HG03108 (cell line): ENCODE results near the gene CCDC175.

Source experiments
- ATAC-seq: cut with Tn5 transposase; IDR thresholded peaks from one replicate; pipeline ENCODE4 v1.9.1; 2021; ENCODE audit warnings: moderate library complexity; ENCODE audit not compliant: unreplicated experiment

The CCDC175 gene

DNA sequence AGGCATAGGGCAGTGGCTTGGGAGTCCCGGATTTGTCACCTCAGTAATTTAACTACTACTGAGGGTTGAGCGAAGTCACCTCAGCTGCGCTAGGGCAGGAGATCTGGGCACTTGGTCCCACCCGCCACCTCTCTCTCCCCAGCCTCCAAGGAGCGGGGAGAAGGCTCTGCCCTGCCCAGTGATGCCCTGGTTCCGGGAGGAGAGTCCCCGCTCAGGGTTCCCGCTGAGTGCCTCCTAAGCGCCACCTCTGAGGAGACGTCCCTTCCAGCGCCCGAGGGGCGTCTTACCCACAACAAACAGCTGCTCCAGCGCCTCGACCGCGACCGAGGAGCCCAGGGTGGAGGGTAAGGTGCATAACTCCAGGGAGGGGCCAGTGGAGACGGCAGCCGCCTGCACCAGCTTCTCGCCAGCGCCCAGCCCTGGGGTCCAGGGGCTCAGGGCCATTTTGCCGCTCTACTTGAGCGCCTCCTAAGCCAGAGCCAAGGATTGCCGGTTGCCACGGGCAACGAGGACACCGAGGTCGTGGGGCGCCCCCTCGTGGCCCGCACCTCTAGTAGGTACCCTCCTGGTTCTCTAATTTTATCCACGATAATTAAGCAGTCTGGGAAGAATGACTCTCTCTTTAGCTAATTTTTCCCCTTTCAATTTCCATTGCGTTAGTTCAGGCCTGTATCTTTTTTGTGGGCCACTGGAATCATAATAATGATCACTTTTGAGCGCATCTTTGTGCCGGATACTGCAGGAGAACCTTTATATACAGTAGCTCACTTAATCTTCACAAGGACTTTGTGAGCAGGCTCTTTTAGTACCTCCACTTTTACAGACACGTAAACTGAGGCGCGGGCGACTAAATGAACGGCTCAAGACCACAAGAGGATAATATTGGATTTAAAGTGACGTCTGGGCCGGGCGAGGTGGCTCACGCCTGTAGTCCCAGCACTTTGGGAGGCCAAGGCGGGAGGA lies at the start of gene CCDC175:
Gene CCDC175, minus strand, starts transcription at position 481 of the 963 bp plus-strand sequence. Its CDS starts 37 bp downstream, at position 444.
- peak; percentile 97 for ATAC-seq

DNA sequence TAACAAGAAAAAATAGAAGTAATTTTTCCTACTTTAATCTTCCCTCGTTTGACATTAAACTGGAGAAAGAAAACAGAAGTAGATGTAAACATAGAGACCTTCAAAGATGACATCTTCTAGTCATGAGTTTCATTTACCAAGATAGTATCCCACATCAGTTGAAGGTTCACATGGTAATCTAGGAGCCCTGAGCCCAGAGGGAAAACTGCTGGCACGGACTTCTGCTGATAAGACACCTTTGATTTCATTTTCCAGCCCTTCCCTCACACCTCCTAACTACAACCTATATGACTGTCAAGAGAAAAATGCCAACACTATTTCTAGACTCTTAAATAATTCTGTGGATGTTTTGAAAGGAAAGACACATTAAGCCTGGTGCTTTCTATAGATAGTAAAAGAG lies 46.0 kb upstream of the CCDC175 start:
- ATAC-seq = no peak

DNA sequence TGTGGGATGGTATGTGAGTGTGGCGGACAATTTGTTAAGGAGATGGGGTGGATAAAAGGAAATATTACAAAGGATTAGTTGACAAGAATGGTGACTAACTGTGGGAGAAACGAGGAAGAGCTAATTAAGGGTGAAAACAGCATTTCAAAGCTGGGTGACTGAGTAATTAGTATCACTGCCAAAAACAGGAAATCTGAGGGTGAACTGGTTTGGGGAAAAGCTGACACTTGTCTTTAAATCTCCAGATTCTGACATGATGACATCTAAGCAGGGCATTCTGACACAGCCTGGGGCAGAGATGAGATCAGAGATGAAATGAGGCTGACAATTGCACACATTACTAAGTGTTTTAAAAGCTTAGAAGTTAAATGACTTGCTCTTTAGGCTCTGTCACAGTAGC lies 42.4 kb upstream of the CCDC175 start:
- no peak for ATAC-seq

DNA sequence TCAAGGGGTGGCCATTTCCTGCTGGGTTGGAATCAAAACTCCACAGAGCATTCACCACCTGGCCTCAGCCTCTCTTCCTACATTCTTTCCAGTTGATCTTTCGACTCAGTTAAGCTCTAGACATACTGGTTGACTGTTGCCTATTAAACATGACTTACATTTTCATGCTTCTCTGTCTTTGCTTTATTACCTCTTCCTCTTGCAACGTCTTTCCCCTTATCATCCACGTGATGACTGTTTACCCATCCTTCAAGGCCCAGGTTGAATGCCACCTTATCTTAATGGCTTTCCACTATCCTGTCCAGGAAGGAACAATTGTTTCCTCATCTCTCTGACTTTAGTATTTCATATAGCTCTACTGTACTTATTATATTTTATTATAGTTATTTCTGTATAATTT lies 24.4 kb upstream of the CCDC175 start:
- no peak for ATAC-seq

DNA sequence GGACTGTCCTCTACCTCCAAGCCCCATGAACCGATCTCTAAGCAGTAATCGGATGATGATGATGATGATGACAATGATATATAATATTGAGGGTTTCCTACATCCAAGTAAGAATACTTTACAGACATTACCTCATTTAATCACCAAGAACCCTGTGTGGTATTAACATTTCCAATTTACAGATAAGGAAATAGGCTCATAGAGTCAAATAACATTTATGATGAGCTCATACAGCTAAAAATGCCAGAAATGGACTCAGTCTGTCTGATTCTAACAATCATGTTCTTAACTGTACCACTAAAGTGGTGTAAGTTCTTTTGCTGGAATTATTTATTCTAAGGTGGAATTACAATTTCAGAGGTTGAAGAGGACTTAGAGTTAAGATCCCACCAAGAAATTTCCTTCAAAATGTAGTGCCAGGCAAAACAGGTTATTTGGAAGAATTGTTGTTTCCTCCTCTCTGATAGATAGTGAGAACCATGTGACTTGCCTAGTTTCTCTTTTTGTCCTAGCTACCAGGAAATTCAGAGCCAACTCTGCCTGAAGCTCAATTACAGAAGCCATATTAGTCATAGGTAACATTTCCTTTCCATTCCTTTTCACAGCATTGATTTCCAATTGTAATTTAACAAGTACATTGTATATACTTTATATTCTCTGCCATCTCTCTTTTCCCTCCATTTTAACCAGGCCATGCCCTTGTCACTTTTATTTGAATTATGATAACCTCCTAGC lies 23.8 kb upstream of the CCDC175 start:
- ATAC-seq = no peak

DNA sequence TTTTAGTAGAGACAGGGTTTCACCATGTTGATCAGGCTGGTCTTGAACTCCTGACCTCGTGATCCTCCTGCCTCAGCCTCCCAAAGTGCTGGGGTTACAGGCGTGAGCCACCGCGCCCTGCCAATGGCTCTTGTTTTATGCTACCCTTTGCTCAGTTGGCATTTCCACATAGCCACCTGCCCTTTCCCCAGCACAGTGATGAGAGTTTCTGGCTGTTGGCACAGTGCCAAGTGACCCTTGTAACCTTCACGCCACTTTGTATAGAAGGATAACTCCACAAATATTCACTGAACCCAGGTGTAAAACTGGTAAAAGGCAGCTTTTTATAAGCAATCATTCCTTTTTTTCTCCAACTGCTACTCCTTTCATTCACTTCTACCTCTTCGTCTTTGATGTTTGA lies 18.5 kb upstream of the CCDC175 start:
- ATAC-seq = no peak

DNA sequence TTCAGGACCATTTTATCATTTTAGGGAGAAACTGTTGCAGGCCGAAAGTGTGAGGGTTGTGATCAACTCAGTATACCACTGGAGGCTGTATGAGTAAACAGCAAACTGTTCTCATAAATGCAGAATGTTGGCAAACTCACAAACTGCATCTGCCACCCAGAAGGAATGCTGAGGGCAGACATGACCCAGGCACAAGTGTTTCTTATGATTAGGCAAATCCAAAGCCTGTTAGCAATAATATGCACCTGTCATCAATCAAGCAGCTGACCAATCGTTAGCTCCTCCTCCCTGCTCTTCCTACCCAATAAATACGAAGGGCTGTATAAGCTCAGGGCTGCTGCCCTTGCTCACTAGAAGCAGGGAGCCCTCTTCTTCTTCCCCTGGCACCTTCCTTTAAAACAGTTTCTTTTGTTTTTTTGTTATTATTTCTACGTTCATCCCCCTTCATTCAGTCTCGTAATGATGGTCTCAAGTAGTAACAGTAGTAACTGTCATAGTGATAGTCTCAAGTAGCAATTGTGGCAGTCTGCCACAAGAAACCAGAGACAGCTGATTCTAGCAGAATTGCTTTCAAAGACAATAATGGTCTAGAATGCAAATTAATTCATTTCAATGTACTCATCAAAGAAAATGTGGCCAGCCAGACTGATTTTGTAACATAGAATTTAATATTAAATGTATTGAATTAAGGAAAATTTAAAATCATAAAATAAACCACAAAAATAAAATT lies 15.2 kb upstream of the CCDC175 start:
- ATAC-seq = no peak

DNA sequence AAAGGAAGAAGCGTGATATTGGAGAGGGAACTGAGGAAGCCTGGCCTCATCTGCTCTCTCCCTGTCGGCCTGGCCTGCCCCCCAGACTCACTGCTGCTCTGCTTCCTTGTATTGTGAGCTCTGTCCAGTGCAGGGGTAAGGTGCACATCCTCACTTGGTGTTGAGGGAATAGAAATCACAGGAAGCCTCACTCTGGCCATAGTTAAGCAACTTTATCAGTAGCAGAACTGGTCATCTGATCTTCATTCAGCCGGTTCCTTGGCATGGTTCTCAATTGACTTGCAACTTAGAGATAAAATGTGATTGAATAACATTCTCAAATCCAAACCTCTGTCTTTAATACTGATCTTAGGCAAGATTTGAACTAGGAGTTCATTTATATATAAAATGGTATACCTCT lies 11.5 kb upstream of the CCDC175 start:
- ATAC-seq = no peak

DNA sequence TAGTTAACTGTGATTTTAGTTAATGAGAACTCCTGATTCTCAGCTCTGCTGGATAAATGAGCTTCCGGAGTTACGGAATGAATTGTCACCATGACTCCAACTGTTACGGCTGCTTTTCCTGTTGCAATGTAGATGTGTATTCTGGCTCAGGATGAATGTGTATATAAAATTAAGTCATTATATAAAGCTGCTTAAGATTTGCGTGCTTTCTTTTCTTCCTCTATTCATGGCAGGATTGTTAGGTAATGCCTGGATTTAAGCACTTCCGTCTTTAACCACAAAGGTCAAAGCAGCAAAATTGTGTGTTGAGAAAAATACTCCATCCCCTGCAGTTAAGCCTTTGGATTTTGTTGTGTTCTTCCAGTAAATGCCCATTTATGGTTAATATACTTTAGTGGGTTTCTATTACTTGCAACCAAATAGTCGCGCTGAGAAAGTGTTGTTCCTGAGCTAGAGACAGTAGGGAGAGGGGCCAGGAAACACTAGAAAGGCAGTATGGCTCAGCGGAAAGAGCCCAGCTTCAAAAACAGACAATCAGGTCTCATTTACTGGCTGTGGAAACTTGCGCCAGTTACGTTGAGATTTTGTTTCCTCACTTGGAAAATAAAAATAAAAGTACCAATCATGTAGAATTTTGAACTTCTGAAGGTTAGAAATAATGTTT lies 9.4 kb upstream of the CCDC175 start:
- ATAC-seq = no peak

DNA sequence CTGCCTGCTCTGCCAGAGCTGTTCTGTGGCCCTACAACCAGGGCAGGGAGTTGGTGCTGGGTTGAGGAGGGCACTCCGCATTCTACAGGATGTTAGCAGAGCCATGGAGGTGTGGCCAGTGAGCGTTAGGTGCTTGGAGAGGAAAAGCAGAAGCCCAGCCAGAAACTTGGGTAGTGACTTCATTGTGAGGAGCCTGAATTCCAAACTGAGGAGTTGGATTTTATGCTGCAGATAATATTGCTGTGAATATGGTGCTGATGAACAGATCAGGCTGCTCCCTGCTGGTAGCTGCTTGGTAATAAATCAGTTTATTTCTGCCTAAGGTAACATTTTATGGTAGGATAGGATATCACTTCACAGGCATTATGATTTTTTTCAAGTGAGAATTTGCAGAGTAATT lies 7.1 kb upstream of the CCDC175 start:
- ATAC-seq = no peak

DNA sequence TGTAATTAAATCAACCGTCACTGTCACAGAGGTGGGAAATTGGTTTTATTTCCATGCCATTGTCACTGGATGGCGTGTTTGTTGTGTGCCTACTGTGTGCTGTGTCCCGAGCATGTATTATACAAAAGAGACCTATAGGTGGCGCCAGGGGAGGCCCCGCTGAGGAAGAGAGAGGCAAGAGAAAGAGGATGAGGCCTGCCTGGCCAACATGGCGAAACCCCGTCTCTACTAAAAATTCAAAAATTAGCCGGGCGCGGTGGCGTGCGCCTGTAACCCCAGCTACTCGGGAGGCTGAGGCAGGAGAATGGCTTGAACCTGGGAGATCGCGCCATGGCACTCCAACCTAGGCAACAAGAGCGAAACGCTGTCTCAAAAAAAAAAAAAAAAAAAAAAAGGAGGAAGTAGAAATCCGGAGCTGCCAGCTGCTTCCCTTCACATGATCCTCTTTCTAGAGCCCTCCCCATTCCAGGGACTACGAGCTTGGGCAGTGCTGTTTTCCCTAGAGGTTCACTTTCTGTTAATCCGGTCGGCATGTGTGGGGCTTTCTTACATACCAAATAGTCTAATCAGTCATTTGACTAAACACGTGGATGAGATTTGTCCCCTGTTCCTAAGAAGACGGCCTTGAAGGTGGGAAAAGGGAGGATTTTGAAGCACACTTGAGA lies 6.4 kb upstream of the CCDC175 start:
- no peak for ATAC-seq

DNA sequence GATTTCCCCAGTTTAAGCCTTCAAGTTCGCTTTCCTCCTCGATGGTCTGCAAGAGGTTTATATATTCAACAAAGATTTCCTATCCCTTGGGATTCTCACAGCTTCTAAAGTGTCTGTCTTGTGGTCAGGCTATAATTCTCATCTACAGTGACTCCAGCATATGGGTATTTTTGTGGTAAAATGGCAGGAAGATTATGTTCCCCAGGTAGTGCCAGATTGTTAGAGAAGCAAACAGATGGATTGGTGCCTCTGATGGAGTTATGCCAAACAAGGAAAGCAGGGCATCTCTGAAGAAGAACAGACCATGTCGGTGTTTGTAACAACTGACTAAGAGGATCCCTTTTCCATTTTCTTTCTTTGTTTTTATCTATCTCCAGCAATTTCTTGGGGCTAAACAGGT lies 5.5 kb upstream of the CCDC175 start:
- ATAC-seq = no peak

DNA sequence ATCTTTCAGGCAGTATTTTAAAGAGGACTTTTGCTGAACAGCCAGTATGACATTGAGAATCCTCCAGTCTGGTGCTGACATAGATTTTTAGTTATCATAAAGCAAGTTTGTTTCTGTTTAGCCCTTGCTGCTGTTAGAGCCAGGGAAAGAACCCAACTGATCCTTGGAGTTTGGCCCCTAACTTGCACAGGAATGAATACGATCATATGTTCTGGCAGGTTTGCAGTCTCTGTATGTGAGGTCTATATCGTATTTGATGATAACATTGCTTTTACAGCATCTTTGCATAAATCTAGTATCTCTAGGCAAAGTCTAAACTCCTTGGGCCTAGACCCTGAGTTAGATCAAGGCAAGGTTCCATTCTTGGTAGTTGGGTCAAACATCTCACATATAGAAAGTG lies 4.3 kb upstream of the CCDC175 start:
- no peak for ATAC-seq

DNA sequence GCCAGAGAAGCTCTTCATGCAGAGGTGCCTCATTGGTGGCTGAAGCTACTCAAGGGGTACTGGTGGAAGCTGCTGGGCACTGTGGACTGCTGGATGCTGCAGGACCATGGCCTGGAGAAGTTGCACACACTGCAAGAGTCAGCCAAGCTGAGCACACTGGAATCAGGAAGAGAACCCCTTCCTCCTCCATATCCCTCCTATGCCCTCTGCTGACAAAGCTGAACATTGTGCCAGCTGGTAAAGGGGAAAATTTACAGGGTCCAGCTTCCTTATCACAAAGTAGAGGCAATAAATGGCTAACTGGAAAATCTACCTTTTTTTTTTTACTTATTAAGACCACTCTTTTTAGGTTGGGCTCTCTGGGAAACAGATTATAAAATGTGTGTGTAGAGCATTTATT lies 6.5 kb downstream of the CCDC175 start:
- ATAC-seq = no peak

DNA sequence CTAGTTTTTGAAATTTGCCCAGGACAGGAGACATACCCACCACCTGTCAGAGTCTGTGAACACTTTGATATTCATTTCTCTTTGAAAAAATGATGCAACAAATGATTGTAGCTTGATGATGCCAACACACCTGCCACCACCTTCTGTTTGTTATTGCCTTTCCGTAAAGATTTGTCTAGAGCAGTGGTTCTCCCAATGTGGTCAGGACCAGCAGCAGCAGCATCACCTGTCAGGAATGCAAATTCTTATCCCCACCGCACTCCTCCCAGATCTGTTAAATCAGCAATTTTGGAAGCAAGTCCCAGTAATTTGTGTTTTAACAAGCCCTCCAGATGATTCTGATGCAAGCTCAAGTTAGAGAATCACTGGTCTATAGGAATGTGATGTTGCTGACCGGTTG lies 9.9 kb downstream of the CCDC175 start:
- ATAC-seq = no peak

DNA sequence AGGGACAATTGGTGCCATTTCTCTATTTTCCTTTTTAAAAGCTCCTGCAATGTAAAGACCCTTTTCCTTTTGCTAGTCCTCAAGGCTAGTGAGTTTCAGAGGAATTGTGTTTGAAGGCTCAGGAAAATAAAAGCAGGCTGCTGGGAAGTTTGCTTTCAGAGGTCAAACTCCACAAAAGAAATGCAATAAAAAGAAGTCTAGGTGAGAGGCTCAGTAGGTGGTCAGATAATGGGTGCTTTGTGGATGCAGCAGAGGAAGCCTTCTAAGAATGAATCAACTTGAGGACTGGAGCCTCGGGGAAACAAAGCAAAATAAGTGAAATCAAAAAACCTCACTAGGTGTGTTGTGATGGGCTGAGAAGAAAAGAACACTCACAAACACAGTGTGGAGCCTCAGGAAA lies 10.3 kb downstream of the CCDC175 start:
- no peak for ATAC-seq

DNA sequence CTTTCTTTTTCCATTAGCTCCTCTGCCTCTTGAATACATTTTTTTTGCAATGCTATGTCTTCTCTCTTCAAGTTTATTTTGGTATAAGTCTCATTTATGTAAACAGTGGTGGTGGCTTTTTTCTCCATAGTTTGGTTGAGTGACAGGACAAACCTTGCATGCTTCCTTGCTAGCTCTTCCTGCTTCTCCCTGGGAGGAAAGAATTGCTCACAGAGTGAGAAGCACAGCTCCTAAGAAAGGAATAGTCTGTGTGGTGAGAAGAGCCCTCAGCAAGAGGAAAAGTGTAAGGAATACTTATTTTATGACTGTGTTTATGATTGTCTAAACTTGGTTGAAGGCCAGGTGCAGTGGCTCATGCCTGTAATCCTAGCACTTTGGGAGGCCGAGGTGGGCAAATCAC lies 11.5 kb downstream of the CCDC175 start:
- ATAC-seq = no peak

DNA sequence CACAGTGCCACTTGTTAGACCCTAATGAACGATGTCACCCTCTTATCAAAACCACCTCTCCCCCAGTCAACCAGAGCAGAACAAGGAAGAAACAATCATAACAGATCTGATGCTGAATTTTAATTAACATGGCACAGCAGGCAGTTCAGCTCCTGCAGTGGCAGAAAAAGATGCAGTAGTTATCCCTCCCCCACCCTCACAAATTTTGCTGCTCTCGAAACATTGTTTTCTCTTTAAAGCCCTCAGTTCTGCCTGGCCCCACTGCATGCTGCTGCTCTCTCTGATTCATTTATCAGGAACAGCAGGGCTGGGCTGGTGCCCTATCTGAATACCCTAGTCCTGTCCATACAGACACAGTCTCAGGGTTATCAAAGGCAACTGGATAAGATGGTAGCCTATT lies 12.2 kb downstream of the CCDC175 start:
- ATAC-seq = no peak

DNA sequence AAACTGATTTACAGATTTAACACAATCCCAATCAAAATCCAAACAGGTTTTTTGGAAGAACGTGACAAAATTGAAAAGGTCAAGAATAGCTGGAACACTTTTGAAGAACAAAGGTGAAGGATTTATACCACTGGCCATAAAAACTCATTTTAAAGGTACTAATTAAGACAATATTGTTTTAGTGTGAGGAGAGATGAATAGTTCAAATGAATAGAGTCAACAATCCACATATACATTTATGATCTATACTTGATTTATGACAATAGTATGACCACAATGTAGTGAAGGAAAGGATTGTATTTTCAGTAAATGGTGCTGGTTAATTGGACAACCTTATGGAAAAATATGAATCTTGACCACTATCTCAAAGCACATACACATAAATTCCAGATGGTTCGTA lies 29.3 kb downstream of the CCDC175 start:
- no peak for ATAC-seq

DNA sequence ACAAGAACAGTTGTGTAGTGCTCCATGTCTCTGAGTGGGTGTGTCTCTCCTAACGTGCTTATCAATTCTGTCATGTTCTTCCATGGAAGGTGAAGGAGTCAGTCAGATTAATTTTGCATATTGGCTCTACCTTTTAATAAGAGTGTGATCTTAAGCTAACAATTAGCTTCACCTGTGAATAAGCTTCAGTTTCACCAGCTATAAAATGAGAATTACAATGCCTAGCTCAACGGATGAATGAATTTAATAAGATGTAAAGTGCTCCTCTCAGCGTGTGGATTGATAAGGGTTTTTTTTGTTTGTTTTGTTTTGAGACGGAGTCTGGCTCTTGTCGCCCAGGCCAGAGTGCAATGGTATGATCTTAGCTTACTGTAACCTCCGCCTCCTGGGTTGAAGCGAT lies 32.7 kb downstream of the CCDC175 start:
- ATAC-seq = no peak
